NCI-H2196 (cell line): ENCODE measurements around the gene COP1.
"Not testable (repeated sequence)": the region's sequence is repeated elsewhere in the genome, so short reads cannot be mapped to it uniquely, and the experiment has no call there.

Experiments used
- DNase-seq: peaks from one replicate; lab custom pipeline; 2025; ENCODE audit not compliant: unreplicated experiment; lab: John Stamatoyannopoulos, UW

The COP1 gene

GRCh38 chr1:176136891-176137290, 70.2 kb downstream of the COP1 start:
- DNase-seq = no peak

- DNase-seq = no peak
Measured at GRCh38 chr1:176134666-176135065, 72.4 kb downstream of the COP1 start.

GRCh38 chr1:176122282-176122681, 84.8 kb downstream of the COP1 start:
- DNase-seq = no peak

- DNase-seq = no peak
Measured at GRCh38 chr1:176119549-176119948, 87.5 kb downstream of the COP1 start.

DNA sequence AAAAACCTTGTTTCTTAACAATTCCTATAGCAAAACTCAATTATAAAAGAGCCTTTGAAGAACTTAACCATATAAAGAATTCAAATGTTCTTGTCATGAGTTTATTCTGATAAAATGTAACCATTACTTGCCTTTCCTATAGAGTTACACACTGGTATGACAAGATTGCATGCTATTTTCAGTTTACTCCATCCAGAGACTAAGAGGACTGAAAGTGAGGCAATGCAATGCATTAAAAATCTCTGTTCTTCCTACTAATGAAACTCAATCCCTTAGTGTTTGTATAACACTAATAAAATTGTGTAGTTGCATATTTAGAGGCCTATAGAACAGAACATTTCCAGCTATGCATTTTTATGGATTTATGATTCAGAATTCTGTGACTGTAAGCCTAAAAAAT, 88.1 kb downstream of the COP1 start:
- no peak for DNase-seq

DNA sequence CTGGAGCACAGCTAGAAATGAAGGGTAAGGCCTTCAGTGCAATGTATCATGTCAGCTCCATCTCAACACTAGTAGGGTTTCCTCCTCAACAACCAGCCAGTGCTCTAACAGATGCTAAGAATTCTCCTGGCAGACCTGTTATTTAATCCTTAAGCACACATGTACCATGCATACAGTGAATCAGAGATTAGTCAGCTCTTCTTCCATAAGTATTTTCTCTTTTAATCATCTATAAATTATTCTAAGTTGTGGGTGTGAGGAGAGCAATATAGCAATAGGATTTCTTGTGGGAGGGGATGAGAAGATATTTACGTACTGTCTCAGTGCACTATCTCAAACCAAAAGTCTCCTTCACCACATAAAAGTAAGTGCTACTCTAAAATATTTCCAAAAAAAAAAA, 95.3 kb downstream of the COP1 start:
- DNase-seq = no peak

DNA sequence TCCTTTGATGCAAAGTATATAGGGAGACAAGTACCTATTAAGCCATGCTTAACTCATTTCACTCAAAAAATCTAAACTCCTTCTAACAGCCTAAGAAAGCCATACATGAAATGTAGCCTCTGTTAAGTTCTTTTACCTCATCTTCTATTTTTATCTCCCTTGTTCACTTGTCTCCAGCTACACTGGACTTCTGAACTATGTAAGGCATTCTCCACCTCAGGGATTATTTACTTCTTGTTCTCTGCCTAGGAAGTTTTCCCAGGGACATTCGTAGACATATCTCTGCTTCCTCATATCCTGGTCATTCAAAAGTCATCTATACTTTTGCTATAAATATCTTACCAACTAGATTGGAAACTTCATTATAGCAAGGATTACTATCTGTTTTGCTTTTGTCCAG, 96.9 kb downstream of the COP1 start:
- DNase-seq = no peak

GRCh38 chr1:176102768-176103350, 104.2 kb downstream of the COP1 start:
- no peak for DNase-seq

DNA sequence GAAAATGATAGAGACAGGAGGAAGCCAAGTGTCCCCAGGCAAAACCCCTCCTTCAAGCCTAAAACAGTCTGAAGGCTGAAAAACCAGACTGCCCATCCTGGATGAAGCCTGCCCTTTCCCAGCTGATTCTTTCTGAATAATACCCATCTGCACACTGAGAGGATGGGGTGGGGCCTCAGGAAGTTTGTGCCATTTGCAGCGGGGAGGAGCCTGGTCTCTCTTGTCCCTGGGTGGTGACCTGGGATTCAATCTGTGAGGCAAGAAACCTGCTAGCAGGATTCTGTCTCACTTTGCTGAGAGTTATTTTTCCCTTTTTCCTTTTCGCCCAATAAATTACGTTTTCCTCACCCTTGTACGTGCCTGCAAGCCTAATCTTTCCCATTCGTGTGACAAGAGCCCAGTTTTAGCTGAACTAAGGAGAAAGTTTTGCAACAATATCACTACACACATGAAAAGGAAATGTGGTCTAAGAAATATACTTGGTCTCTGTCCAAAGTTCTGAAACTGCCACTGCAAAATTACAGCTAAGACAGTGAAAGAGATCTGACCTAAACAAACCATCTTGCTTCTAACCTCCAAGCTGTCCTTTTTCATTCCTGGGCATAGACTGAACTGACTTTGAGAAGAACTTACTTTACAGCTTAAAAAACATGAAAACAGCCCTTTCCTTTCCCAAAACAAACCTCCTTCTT, 105.0 kb downstream of the COP1 start:
- DNase-seq = no peak

DNA sequence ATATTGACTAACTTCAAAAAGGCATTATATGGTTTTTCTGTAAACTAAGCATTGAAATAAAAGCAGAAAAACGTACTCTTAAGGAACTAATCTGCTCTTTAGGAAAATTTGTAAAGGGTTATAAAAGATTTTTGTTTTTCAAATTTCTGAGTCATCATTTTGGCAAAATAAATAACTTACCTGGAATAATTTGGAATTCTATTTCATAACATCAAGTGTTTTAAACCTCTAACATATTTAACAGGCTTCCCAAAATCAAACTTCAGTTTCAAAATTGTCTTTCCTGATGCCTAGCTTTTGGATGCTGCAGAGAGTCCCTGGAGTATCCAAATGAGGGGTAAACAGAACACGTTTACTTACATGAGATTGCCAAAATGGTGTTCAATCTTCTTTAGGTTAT, 108.5 kb downstream of the COP1 start:
- DNase-seq = no peak

GRCh38 chr1:176096015-176096414, 111.1 kb downstream of the COP1 start:
- no peak for DNase-seq

- DNase-seq = no peak
Measured at GRCh38 chr1:176090766-176091165, 116.3 kb downstream of the COP1 start.

GRCh38 chr1:176087746-176088145, 119.3 kb downstream of the COP1 start:
- DNase-seq = not testable (repeated sequence)

DNA sequence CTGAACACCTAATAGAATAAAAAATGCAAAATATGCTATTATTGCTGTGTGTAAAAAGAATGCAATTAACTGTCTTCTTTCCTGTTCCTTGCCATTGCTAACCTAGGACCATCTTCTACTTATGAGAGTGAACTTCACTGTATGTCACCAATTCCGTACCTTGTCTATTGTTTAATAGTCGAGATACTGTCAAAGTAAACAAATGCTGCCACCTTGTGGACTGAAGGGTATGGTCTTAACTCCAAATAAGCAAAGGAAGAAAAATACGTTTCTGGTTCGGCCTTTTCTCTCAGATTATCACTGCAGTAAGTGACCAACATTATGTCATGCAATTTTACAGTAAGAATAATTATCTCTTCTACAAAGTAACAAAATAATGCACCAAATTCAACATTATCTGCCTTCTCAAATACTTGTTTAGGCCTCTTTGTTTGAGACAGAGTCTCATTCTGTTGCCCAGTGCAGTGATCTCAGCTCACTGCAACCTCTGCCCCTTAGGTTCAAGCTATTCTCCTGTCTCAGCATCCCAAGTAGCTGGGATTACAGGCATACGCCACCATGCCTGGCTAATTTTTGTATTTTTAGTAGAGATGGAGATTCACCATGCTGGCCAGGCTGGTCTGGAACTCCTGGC, 133.4 kb downstream of the COP1 start:
- peak; percentile 75 for DNase-seq

GRCh38 chr1:176068901-176069300, 138.2 kb downstream of the COP1 start:
- DNase-seq = no peak

DNA sequence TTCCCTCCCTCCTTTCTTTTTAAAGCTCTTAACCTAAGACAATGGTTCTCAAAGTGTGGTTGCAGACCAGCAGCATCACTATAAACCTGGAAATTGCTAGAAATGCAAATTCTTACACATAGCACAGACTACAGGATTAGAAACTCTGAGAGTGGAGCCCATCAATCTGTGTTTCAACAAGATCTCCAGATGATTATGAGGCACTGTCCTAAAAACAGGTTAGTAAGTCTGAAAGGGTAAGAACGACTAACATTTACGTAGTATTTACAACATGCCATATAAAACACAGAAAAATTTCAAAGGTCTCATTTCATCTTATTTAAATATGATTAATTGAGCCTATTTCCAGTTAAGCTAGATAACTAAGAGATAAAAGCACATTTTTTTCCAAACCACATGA, 138.8 kb downstream of the COP1 start:
- DNase-seq = no peak

DNA sequence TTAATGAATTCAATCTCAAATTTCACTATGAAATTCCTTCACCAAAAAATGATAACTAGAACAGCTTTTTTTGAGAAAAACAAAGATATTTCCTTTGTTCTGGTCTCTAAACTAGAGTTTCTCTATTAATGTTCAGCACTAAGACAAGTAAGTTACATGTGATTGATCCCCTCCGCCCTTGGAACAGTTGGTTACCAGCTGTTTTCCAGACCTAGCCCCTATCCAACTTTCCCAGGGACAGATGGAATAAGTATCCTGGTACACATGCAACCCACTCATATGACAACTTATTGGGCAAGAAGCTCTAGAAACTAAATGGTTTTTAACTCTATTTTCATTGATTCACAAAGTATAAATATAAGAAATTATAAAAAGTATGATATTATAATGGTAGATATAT, 140.4 kb downstream of the COP1 start:
- no peak for DNase-seq

GRCh38 chr1:176058686-176059085, 148.4 kb downstream of the COP1 start:
- DNase-seq = no peak

GRCh38 chr1:176056312-176056711, 150.8 kb downstream of the COP1 start:
- no peak for DNase-seq

DNA sequence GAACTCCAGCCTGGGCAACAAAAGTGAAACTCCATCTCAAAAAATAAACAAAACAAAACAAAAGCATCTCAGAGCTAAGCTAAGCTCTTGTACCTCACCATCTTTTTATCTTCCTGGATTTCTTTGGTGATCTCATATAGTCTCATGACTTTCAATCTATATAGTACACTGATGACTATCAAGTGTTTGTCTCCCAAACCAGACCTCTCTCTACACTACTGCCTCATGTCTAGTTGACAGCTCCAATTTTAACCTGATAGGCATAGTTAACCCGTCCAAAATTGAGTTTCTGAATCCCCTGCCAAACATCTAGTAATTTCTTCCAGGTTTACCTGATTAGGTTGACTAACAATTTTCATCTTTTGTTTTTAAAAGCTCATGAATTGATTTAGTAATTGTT, 151.7 kb downstream of the COP1 start:
- no peak for DNase-seq

DNA sequence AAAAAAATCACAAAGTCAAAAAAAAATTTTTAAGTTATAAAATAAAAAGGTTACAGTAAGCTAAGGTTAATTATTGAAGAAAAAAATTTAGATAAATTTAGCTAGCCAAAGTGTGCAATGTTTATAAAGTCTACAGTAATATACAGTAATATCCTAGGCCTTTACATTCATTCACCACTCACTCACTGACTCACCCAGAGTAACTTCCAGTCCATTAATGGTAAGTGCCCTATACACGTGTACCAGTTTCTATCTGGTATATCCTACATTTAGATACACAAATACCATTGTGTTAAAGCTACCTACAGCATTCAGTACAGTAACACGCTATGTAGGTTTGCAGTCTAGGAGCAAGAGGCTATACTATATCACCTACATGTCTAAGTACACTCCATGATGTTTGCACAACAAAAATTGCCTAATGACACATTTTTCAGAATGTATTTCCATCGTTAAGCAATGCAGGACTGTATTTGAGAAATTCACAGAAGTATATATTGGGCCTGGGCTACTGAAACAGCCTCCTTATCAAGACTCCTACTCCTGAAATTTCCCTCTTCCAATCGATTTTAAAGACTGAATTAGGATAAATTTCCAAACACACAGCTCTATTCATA, 155.1 kb downstream of the COP1 start:
- DNase-seq = no peak

DNA sequence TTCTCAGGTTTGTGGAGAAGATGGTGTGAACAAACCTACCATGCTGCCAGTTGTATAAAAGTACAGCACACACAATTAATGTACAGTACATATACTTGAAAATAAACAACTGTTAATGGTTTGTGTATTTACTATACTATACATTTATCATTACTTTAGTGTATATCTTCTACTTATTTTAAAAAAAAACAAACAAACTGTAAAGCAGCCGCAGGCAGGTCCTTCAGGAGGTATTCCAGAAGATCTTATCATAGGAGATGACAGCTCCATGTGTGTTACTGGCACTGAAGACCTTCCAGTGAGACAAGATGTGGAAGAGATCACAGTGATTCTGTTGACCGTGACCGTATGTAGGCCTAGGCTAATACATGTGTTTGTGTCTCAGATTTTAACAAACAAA, 155.7 kb downstream of the COP1 start:
- no peak for DNase-seq
